ELR (cell line): ENCODE results near the gene FAM171A2.
"Not testable (repeated sequence)": the region's sequence is repeated elsewhere in the genome, so short reads cannot be mapped to it uniquely, and the experiment has no call there.

Source experiments
- DNase-seq: peaks from one replicate; pipeline ENCODE4 v3.0.0-alpha.2; 2015; ENCODE audit warnings: low read depth

The FAM171A2 gene

DNA sequence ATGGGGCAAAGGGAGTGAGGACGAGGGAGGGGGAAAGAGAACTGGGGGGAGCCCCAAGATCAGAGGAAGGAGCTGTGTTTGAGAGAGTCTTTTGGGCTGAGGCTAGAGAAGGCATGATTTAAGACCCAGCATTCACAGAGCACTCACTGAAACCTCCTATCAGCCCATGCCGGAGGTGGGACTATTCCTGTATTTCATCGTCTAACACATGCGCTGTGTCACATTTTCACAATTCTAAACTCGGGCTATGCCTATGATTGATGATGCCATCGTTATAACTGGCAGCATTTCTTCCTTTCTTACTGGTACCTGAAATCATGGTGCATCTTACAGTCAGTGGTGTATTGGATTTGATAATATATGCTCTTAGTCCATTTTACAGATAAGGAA lies 3.5 kb downstream of the FAM171A2 start:
- DNase-seq, result no peak

DNA sequence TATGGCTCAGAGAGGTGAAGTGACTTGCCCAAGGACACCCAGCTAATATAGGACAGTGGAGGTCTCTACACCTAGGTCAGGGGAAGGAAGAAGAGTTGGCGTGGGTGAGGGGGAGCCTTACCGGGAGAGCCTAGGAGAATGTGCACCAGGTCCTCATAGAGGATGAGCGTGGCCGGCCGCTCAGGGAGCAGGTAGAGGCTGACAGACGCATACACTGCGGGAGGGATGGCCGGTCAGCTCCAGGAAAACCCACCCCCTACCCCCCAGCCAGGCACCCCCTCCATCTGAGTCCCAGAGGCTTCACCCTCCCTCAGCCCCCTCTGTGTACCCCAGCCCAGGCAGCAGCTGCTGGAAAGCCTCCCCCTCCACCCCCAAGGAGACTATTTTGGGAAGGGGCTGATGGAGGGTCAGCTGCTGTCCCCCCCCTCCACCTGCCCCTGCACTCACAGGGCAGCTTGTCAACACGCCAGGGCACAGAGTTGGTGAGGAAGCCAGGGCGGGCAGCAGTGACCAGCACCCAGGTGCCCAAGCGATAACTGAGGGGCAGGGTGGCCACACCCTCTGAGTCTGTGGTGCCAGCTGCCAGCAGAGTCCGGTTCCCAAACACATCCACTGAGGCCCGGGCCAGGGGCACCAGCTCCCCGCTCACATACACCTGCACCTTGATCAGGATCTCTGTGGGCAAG lies 4.1 kb downstream of the FAM171A2 start:
- DNase-seq, result no peak

DNA sequence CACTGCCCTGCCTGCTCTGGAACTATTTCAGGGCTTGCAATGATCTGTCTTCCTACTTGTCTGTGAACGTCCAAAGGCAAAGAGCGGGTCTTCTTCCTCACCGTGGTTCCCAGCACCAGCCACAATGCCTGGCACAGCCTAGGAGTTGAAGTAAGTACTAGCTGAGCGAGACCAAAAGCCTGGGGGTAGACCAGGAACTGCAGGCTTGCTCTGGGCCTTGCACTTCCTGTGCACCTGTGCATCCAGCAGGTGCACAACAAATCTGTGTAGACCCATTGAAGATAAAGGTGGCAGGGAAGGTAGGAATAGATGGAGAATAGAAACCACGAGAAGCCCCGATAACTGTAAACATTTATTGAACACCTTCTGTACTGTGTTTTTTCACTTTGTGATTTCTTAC lies 4.6 kb downstream of the FAM171A2 start:
- DNase-seq, result no peak

DNA sequence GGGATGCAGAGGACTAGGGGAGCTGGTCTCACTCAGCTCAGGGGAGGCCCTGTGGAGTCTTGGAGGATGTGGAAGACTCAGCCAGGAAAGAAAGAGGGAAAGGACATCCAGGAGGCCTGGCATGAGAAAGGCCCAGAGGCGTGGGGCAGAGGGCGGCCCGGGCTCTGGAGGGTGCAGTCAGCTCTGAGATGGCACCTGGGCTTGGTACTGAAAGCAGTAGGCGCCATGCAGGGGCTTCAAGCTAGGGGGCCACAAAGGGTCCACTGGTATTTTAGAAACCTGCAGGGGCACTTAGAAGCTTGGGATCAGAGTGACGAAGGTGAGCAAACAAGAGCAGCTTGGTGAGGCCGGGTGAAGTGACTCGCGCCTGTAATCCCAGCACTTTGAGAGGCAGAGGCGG lies 5.6 kb downstream of the FAM171A2 start:
- DNase-seq, result no peak

DNA sequence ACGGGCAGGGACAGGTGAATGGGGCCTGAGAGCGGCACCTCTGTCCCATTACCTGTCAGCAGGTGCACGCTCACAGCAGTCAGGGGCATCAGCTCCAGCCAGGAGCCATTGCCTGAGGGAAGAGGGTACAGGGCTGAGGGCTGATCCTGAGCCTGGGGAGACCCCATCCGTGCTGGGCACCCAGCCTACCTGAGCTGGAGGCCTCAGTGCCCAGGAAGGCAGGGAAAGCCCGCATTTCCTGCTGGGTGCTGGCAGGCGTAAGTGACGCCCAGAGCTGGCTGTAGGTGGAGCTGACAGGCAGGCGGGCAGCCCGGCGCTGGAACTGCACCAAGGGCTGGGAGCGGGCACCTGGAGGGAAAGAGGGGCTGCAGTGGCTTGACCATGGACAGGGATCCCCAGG lies 7.4 kb downstream of the FAM171A2 start:
- DNase-seq, result no peak

DNA sequence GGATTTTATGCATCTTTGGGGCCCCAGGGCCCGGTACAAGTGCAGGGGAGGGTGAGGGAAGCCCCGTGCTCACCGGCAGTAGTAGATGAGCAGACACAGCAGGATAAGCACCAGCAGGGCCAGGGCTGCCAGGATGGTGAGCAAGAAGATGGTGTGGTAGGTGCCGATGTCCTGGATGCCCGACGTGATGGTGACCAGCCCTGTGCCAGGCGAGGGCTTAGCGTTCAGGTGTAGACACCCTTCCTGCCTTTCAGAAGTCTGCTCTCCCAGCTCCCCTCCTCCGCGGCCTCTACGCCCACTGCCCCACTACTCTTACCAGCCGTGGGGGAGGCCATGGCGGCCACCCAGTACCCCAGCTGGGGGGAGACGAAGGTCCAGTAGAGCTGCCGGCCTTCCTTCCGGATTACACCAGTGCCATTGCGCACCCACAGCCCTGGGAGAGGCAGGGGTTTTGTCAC lies 8.0 kb downstream of the FAM171A2 start:
- DNase-seq, result no peak

DNA sequence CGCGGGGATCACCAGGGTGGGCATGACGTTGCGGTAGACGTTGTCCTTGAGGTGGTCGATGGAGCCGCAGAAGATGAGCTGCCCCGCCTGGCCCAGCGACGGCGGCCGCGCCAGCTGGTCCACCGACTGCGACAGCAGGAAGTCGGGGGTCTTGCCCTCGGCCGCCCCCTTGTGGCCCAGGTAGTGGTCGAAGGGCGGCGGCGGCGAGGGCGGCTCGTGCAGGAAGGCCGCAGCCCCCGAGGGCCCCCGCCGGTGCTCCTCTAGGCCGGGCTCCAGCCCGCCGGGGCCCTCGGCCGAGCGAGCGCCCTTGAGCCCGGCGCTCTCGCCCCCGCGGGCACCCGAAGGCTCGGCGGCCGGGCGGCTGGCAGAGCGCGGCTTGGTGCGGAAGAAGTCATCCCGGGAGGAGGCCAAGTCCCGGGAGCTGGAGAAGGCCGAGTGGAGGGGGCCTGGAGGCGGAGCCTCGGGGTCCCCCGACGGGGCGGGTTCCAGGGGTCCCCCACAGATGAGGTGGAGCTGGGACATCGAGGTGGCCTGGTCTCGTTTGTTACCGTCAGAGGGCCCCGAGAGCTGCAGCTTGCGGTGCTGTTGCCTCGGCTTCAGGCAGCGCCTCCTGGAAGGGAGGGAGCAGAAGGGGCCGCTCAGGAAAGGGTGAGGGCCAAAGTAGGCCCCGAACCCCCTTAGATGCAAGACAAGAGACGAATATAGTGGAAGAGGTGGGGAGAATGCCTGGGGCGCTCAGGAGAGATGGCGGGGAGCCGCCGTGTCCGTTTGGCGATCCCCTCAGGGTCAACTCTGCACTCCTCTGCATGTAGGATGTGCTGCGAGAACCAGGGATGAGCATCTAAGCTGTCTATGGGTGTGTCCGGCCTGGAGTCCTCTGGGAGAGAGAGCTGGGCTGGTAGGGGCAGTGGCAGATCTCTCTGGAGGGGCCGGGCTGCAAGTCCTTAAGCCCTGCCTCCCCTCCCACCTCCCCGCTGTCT lies 8.8 kb downstream of the FAM171A2 start:
- DNase-seq, result no peak

DNA sequence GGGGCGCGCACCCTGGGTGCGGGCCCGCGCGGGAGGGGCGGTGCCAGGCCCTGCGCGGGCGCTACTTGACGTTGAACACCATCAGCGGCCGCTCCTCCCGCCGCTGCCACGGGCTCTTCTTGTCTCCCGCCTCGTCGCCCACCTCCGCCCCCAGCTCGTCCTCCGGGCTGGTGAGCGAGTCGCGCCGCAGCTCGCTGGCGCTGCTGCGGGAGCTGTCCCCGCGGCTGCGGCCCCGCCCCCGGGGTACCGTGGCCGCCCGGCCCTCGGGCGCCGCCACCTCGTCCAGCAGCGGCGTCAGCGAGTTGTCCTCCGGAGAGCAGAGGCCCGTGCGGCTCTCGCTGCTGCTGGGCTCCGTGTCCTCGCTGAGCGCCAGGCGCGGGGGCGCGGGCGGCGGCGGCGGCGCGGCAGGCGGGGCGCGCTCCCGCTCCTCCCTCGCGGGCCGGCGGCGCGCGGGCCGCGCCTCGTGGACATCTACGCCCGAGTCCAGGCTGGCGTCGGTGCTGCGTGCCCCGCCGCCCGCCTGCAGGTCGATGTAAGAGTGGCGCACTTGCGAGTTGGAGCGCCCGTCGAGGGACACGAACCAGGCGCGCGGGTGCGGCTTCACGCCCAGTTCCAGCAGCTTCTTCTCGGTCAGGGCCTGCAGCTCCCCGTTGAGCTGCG lies 9.9 kb downstream of the FAM171A2 start:
- DNase-seq, result peak; percentile 22

DNA sequence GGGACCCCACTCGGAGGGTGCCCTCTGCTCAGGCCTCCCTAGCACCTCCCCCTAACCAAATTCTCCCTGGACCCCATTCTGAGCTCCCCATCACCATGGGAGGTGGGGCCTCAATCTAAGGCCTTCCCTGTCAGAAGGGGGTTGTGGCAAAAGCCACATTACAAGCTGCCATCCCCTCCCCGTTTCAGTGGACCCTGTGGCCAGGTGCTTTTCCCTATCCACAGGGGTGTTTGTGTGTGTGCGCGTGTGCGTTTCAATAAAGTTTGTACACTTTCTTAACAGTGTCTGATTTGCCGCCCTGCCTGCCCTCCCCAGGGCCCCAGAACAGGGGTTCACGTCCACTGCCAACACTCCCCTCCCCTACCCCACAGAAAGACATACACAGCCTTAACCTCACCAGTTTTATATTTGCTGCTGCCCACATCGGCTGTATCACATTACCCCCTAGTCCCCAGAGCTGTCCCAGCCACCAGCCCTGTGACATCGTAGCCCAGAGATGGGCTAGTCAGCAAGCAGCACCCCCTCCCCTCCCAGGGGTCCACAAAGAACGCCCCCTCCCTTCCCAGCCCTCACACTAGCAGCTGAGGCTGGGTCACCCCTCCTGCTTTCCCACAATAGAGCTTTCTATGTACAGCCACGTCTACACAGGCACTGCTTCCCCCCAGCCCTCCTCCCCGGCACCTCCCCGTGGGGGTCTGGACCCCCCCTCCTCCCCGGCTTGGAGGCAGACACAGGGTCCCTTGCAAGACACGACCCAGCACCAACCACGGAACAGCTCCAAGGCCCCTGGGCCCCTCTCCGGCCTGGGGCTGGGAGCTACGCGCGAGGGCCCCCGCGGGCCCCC lies 10.6 kb downstream of the FAM171A2 start:
- no peak for DNase-seq

DNA sequence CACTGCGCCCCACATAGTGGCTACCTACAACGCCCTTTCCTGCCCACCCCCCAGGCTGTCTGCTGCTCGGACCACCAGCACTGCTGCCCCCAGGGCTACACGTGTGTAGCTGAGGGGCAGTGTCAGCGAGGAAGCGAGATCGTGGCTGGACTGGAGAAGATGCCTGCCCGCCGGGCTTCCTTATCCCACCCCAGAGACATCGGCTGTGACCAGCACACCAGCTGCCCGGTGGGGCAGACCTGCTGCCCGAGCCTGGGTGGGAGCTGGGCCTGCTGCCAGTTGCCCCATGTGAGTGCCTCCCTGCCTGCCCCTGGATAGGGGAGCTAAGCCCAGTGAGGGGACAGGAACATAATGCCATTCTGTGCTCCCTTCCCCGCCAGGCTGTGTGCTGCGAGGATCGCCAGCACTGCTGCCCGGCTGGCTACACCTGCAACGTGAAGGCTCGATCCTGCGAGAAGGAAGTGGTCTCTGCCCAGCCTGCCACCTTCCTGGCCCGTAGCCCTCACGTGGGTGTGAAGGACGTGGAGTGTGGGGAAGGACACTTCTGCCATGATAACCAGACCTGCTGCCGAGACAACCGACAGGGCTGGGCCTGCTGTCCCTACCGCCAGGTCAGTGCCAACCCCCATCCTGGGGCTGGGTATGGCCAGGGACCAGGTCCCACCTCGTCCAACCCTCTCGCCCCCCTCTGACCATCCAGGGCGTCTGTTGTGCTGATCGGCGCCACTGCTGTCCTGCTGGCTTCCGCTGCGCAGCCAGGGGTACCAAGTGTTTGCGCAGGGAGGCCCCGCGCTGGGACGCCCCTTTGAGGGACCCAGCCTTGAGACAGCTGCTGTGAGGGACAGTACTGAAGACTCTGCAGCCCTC lies 11.5 kb downstream of the FAM171A2 start:
- no peak for DNase-seq

DNA sequence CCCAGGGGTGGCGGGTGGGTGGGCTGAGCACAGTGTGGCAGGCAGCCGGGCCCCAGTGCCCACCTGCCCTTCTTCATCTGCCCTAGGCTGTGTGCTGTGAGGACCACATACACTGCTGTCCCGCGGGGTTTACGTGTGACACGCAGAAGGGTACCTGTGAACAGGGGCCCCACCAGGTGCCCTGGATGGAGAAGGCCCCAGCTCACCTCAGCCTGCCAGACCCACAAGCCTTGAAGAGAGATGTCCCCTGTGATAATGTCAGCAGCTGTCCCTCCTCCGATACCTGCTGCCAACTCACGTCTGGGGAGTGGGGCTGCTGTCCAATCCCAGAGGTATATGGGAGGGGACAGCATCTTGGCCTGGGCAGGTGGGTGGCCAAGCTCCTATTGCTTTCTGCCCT lies 12.2 kb downstream of the FAM171A2 start:
- no peak for DNase-seq

DNA sequence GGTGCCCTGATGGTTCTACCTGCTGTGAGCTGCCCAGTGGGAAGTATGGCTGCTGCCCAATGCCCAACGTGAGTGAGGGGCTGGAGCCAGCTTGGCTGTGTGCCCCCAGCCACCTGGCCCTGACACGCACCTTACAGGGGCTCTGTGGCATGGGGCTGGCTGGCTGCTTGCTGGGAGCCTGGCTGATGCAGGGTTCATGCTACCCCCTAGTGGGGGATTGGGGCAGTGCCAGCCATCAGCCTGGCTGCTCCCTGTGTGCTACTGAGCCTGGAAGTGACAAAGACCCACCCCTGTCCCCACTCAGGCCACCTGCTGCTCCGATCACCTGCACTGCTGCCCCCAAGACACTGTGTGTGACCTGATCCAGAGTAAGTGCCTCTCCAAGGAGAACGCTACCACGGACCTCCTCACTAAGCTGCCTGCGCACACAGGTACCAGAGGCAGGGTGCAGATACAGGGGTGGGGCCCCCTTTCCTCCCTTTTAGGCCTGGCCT lies 12.9 kb downstream of the FAM171A2 start:
- peak; percentile 74 for DNase-seq

DNA sequence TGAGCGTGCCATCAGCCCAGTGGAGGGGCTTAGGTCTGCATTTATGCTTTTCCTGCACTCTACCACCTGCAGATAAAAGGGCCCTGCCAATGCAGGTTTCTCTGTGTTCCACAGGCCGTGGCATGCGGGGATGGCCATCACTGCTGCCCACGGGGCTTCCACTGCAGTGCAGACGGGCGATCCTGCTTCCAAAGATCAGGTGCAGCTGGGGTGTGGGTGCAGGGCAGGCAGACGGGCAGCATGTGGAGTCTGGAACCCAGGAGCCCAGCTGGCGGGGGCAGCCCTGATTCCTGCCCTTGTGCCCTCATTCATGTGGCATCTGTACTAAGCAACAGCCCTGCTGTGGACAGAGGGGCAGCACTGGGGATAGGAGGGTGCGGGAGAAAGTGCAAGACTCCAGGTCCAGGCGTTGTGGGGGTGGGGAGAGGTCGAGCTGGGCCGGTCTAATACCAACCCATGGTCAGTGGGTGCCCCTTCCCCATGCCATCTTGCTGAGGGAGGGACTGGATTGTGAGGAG lies 14.0 kb downstream of the FAM171A2 start:
- no peak for DNase-seq

DNA sequence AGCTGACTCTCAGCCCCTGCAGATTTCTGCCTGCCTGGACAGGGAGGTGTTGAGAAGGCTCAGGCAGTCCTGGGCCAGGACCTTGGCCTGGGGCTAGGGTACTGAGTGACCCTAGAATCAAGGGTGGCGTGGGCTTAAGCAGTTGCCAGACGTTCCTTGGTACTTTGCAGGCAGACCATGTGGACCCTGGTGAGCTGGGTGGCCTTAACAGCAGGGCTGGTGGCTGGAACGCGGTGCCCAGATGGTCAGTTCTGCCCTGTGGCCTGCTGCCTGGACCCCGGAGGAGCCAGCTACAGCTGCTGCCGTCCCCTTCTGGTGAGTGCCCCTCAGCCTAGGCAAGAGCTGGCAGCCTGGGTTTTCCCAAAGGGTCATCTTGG lies 14.7 kb downstream of the FAM171A2 start:
- DNase-seq, result no peak

DNA sequence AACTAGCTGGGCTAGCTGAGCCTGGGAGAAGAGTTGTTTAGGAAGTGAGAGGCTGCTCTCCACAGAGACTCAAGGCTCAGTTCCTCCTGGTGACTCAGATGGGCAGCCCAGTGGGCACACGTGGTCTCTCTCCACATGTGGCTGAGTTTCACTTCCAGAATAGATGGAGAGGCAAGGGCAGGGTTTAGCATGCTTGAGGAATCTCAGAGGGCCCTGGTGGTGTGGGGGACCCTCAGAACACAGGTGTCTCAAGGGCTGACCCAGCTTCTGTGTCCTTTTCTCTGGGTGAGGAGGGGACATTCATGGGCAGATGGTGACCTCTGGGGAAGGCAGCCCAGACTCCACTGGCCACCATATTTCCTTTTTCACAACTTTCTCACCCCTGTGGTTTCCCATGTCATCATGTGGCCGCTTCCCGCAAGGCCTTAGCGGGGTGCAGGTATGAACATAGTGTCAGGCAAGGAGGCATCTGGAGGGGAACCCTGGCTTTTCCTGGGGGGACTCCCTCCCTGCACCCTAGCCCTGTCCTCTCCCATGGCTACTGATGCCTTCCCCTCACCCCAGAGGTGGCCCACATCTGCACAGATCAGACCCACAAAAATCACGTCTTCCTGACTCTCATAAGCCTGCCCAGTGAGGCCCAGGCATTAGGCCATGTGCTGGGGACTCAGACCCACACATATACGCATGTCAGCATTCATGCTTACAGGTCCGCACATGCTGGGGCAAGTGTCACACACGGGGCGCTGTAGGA lies 15.2 kb downstream of the FAM171A2 start:
- peak; percentile 78 for DNase-seq

DNA sequence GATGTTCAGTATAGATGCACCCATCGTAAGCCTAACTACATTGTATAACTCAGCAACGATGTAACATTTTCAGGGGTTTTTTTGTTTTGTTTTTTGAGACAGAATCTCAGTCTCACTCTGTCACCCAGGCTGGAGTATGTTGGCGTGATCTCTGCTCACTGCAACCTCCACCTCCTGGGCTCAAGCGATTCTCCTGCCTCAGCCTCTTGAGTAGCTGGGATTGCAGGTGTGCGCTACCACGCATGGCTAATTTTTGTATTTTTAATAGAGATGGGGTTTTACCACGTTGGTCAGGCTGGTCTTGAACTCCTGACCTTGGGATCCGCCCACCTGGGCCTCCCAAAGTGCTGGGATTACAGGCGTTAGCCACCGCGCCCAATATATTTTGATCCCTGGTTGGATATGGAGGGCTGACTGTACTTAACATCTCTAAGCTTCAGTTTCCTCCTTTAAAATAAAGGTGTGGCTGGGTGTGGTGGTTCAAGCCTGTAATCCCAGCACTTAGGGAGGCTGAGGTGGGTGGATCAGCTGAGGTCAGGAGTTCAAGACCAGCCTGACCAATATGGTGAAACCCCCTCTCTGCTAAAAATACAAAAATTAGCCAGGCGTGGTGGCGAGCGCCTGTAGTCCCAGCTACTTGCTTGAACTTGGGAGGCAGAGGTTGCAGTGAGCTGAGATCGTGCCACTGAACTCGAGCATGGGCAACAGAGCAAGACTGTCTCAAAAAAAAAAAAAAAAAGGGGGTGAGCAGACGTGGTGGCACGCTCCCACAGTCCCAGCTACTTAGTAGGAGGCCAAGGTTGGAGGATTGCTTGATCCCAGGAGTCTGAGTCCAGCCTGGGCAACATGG lies 16.2 kb downstream of the FAM171A2 start:
- not testable (repeated sequence) for DNase-seq

DNA sequence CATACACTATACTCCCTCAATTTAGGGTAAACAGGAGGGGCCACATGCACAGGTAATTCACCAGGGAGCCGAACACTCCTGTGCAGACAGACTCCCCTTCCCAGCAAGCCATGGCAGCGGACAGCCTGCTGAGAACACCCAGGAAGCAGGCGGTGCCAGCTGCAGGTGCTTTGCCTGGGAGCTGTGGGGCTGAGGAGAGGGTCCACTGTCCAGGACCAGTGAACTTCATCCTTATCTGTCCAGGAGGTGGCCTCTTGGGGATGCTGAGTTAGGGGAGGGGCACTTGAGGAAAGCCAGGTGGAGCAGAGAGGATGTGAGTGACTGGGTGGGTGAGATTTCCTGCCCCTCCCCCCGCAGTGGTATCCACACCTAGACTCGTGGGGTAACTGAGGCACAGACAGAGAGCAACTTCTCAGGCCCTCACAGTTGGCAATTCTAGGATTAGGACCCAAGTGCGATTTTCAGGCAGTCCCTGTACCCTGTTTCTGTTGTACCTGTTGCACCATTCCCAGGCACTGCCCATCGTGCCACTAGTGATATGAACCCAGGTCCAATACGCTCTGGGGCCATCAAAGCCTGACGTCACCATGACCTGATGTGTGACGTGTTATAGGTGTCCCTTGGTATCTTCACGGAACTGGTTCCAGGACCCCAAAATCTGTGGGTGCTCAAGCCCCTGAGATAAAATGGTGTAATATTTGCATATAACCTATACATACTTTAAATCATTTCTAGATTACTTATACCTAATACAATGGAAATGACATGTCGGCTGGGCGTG lies 17.4 kb downstream of the FAM171A2 start:
- DNase-seq, result no peak
